Hindlimb muscle (tissue), 1 donor: ENCODE data around the gene IMPA2. TPM values are rescaled to one million over a fixed set of nuclear protein-coding genes. Genes with fewer than 3 reads are reported as not detected.

ENCODE experiments used
- DNase-seq: peaks from one replicate; pipeline ENCODE4 v3.0.0-alpha.2; 2013
- polyA plus RNA-seq: library from polyadenylated mRNA; unstranded; fragments of 120-200 nt; gene quantifications from one replicate; pipeline ENCODE4 v1.2.1, GENCODE V29; 2013; ENCODE audit not compliant: insufficient read length

The IMPA2 gene
- polyA plus RNA-seq, 1 donor: 25.3 TPM

DNA sequence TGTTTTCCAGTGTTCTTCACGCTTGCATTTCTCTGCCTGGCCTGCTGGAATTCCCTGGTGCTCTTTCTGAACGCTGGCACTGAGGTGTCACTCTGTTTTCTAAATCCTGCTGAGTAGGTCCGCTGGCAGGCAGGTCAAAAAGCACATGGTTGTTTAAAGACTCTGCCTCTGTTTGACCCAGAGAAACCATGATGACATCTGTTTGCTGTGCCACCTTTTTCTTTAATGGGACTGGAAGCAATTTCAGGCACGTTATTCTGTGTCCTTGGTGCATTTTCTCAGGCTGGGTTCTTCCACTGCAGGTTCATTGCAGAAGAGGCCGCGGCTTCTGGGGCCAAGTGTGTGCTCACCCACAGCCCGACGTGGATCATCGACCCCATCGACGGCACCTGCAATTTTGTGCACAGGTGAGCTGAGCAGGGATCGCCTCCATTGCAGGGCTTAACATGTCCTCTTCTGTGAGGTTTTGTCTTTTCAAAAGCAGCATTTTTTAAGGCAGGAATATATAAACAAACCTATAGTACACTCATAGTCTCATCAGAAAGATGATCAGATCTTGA lies 28.4 kb downstream of the IMPA2 start:
- no peak for DNase-seq

DNA sequence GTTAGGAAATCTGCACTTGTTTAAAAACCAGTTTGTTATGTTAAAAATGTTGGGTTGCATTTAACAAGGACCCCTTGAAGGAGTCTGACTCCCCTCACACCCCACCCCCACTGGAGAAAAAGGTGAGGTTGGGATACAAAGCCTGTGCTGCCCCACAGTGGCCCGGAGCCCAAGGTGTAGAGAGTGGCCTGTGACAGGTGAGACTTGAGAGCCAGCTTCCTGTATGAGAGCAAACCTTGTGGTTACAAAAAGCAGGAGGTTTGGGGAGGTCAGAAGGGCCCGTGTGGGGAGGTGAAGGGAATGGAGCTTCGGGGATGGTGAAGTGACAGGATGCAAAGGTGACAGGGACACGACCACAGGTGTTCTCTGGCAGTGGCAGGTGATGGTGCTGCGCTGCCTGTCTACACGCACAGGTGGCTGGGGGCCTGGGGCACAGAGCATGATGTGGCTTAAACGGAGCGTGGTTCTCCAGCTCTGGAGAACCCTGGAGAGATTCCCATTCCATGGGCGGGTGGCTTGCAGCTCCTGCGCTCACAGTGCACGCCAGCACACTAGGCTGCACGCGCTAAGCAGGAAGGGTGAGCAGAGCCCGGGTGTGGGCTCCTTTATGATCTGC lies 29.0 kb downstream of the IMPA2 start:
- DNase-seq: no peak

DNA sequence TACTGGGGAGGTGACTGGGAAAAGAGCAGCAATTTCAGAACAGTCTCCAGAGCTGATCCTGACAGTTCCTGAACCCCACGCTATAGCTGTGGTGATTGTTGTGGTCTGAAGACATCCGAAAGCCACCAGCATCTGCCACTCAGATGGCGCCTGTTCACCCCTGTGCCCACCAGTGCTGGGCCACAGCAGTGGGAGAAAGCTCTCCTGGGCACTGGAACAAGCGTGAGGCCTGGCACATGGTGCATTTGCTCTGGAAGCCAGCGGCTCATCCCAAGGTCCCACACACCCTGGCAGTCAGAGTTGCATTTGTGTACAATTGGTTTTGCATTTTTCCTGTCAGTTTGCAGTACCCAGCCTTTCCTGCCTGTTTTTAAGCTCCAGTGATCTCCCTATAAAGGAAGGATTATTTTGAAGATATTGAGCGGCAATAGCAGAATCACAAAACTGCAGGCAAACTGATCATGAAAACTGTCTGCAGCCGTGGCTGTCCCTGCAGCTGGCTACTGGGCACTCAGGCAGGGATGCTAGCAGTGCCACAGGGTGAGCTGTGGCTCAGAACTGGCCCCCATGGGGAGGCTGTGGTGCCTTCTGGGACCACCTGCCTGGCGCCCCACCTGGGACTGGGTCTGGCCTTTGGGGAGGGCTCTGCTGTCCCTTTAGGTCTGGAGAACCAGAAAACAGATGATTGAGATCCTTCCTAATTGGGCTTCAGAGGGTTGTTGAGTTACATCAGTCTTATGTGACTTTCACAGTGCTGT lies 30.1 kb downstream of the IMPA2 start:
- DNase-seq: no peak

DNA sequence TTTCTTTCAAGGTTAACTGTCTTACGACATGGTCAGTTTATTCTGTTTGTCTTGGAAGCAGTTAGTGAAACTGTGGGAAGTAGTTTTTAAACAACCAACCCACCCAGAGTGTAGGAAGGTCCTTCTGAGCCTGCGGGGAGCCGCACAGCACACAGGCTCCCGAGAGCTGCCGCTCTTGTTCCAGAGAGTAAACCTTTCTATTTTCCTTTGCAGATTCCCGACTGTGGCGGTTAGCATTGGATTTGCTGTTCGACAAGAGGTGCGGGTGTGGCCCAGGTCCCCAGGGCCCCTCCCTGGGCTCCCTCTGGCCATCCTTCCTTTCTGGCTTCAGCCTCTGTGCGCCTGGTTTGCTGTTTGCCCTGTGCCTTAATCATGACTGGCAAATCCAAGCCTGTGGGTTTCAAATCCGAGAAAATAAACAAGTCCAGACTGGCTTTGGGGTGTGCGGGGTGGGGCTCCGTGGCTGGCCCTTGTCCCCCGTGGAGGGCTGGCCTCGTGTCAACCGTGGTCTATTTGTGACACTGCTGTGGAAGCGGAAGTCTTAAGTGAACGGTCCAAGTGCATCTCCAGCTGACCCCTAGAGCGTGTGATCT lies 30.7 kb downstream of the IMPA2 start:
- no peak for DNase-seq

DNA sequence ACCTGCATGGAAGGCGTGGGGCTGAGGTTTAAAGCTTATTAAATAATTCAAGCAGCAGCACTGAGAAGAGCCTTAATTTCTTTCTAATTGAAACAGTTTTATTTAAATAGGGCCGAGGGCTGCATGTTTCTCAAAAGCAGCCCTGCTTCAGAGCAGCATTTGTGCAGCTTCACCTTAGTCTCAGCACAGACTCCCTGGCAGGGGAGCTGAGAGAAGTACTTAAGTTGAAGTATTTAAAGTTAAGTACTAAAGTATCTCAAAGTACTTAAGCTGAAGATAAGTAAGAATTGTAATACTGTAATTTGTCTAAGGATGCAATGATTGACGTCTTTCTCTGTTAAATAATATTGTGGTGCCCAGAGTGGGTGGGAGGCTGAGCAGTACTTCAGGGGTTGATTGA lies 31.4 kb downstream of the IMPA2 start:
- DNase-seq: no peak

DNA sequence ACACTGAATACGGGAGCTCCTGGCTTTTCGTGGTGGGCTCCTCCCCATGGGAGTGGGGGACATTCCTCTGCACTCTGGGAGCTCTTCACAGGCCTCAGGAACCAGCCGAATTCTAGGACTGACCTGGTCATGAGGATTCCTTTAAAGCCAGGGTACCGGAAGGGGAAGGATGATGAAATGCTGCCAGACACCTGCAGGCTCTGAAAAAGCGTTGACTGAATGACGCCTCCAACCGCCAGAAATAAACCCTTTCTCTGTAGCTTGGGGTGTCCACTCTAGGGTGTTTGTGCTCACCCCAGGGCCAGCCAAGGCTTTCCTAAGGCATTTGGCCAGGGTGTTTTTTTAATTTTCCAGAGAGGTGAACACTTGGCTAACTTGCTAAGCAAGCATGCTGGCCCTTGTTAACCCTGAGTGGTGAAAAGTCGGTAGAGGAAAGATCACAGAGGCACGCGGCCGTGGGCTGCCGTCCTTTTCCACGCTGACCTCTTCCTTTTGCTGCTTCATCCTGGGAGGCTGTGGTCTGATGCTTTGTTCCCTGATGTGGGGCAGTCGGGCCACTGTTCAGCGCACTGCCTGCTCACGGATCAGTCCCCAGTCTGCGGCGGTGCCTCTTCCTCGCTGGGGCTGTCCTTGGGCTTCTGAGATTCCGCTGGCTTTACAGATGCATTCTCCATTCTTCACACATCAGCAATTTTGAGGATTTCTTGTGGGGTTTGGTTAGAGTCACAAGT lies 32.0 kb downstream of the IMPA2 start:
- DNase-seq: no peak

DNA sequence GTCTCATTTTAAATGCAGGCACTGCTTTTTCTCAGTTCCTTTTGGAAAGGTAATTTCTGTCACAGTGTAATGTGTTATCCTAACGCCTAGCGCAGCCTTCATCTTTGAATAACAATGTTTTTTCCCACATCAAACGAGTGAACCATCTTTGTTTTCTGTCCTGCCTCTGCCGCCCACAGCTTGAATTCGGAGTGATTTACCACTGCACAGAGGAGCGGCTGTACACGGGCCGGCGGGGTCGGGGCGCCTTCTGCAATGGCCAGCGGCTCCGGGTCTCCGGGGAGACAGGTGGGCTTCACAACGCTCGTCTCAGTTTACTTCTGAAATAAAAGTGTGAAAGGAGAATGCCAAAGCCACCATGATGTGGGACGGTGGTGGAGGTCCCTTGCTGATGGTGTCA lies 32.8 kb downstream of the IMPA2 start:
- DNase-seq: no peak

DNA sequence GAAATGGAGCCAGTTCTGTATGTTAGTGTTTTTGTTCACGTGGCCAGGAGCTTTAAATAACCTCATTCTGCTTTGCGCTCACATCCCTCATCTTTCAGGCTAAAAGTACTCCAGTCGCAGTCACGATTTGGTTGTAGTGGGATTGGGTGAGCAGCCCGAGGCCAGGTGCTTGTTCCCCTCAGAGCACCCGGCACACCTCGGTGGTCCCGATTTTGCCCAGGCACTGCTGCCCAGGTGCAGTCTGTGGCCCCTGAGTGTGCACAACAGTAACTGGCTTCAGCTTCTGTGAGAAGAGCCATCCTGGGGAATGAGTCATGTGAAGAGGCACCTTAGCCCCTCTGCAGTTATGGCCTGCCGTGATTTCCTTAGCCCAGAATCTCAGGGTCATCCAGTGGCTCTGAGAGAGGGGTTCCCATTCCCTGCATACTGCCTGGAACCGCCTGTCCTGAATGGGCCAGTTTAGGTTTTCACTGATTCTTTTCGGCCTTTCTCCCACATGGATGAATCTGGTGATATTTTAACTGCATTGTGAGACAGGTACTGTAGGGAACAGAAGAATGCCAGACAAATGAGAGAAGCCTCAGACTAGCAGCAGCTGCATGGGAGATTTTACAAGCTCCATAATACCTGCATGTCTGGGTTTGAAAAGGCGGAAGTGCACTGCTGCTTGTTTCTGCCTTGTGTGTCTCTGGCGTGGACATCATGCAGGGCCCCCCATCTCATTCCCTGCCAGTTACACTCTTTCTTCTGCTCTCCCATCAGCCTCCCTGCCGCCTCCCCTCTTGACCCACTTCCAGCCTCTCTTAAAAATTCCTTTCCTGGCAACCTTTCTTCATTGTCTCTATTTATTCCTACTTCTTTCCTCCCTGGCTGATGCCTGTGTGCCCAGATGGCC lies 33.5 kb downstream of the IMPA2 start:
- no peak for DNase-seq

DNA sequence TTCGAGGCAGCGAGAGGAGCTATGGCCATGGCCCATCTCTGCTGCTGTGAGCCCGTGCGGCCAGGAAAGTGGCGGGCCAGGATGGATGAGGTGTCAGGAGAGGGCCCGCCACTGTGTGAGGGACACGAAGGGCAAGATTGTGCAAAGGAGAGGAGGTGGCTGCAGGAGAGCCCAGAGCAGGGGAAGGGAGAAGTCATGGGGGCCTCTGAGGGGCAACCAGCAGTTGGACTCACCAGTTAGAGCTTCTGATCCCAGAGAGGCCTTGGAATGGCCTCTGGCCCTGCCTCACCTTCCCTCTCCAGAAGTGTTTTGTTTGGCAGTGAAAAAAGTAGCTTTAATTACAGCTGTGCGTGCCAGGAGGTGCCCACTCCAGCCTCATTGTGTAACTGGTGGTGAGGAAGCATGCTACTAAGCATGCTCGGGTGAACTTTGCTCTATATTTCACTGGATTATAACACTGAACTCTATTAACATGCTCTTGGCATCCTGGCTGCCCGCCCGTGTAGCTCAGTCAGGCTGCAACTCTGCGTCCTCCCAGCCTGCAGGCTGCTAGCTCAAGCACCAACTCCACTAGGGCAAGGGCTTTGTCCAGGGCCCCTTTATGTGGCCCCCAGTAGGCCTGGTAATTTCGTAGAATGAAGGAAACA lies 34.2 kb downstream of the IMPA2 start:
- no peak for DNase-seq

DNA sequence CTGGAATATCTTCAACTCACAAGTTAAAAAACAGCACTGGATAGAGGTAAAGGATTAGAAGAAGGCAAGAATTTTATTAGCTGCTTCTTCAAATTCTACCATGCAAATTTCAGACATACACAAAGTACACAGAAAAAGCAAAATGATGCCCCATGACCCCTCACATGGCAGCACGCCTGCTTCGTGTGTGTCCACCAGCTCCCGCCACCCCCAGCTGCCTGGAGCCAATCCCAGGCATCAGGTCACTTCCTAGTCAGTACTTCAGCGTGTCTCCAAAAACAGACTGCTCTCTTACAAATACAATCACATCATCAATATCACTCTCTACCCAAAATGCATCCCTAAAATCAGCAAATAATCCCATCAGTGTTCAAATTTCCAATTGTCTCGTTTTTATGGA lies 35.8 kb downstream of the IMPA2 start:
- no peak for DNase-seq

DNA sequence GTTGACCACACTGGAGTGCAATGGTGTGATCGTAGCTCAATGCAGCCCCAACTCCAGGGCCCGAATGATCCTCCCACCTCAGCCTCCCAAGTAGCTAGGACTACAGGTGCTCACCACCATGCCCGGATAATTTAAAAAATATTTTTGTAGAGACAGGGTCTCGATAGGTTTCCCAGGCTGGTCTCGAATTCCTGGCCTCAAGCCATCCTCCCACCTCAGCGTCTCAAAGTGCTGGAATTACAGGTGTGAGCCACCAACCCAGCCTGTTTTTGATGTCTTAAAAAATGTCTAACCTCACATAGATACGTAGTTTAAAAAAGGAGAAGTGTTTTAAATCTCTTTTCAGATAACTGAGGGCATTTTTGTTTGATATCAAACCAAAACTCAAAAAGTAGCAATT lies 37.6 kb downstream of the IMPA2 start:
- DNase-seq: no peak

DNA sequence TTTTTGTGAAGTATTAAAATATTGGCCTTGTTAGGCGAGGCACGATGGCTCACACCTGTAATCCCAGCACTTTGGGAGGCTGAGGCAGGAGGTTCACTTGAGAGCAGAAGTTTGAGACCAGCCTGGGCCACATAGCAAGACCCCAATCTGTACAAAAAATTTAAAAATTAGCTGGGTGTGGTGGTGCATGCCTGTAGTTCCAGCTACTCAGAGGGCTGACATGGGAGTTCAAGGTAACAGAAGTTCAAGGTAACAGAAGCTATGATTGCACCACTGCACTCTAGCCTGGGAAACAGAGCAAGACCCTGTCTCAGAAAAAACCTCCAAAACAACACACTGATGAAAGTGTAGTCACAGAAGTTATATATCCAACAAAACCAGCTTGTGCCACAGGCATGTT lies 39.8 kb downstream of the IMPA2 start:
- DNase-seq: no peak

DNA sequence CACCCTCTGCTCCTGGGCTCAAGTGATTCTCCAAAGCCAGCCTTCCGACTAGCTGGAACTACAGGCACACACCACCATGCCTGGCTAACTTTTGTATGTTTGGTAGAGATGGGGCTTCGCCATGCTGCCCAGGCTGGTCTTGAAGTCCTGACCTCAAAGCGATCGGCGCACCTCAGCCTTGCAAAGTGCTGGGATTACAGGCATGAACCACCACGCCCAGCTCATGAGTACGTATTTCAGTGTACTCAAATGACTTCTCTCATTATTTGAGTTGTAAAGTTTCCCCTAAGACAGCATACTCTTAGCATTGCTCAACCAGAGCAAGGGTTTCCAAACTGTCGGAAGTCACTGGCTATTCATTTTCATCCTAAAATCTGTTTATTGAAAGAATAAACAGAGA lies 40.3 kb downstream of the IMPA2 start:
- no peak for DNase-seq

DNA sequence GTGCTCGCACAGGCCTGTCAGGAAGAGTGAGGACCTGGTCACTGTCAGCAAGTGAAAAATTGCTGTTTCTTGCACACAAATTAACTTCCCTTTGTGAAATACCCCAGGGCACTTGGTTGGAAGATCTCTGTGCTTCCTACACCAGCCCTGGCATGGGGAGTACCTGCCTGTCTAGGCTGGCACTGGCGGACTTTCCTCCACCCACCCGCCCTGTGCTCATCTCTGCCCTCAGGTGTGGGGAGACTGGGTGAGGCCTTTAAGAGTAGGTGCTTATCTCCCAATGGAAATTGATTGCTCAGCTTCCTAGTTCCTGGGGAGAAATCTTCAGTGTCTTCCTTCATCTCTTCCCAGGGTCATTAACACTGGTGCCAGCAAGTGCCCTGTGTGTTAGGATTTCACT lies 42.1 kb downstream of the IMPA2 start:
- DNase-seq: no peak

DNA sequence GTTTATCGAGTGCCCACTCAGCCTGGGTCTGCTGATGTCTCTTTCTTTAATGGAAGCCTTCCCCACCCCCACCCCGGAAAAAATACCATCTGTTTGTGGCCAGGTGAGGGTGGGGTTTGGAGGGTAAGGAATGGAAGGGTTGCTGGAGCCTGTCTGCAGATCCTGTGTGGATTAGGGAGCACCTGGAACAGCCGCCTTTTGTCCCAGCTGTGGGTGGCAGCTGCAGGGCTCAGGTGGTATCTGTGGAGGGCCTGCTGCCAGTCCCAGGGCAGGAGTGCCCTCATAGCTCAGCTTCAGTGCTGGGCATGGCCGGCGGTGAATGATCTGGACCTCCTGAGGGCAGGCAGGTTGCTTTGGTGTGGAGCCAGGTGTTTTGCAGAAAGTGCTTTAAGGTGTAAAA lies 45.3 kb downstream of the IMPA2 start:
- no peak for DNase-seq

DNA sequence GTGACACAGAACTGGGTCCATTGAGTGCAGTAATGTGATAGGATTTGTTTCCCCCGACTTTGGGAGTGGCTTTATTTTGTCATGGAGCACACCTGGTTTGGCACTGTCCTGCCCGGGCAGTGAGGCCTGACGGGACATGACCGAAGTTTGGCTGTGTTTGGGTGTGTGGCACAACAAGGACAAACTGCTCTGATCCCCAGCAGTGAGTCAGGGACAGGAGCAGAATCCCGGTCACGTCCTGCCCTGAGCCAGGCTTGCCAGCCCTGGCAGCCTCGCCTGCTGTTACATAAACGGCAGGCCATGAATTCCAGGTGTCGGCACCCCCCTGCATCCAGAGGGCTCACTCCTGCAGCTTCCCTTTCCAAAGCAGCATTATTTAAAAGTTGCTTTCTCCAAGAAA lies 45.7 kb downstream of the IMPA2 start:
- DNase-seq: no peak

DNA sequence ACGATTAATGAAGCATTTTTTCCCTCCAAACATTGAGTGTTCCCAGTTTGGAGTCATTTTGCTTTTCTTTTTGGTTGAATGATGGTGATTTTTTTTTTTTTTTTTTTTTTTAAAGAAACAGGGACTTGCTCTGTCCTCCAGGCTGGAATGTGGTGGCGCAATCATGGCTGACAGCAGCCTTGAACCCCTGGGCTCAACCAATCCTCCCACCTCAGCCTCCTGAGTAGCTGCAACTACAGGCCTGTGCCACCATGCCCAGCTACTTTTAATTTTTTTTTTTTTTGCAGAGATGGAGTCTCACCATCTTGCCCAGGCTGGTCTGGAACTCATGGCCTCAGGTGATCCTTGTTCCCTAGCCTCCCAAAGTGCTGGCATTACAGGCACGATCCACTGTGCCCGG lies 46.2 kb downstream of the IMPA2 start:
- DNase-seq: no peak

DNA sequence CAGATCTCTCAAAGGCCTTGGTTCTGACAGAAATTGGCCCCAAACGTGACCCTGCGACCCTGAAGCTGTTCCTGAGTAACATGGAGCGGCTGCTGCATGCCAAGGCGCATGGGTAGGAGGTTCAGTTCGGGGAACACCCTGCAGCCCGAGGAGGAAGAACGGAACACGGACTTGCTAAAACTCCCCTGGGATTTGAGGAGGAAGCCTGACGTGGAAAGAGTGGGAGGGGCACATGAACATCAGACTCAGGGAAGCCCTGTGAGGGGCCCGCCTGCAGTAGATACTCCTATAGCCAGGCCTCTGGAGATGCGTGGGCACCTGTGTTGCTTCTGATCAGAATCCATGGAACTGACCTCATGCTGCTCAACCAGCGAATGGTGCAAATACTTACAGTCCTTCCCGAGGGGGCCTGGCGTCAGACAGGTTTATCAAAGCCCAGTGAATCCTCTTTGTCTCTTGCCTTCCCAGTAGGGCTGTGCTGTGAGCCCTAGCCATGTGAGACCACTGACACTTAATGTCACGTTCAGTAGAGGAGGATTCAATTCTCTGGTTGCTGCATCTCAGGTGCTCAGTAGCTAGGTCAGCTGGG lies 46.8 kb downstream of the IMPA2 start:
- DNase-seq: no peak

DNA sequence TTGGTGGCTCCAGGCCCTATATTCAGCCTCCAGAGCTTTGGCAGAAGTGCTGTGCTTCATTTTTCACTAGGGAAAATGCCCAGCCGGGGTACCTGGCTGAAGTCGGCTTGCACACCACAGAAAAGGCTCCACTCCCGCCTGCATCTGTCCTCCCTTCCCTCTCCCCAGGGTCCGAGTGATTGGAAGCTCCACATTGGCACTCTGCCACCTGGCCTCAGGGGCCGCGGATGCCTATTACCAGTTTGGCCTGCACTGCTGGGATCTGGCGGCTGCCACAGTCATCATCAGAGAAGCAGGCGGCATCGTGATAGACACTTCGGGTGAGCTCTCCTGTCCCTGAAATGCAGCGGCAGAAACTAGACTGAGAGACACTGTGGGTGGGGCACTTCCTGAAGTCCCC lies 47.4 kb downstream of the IMPA2 start:
- DNase-seq: no peak

DNA sequence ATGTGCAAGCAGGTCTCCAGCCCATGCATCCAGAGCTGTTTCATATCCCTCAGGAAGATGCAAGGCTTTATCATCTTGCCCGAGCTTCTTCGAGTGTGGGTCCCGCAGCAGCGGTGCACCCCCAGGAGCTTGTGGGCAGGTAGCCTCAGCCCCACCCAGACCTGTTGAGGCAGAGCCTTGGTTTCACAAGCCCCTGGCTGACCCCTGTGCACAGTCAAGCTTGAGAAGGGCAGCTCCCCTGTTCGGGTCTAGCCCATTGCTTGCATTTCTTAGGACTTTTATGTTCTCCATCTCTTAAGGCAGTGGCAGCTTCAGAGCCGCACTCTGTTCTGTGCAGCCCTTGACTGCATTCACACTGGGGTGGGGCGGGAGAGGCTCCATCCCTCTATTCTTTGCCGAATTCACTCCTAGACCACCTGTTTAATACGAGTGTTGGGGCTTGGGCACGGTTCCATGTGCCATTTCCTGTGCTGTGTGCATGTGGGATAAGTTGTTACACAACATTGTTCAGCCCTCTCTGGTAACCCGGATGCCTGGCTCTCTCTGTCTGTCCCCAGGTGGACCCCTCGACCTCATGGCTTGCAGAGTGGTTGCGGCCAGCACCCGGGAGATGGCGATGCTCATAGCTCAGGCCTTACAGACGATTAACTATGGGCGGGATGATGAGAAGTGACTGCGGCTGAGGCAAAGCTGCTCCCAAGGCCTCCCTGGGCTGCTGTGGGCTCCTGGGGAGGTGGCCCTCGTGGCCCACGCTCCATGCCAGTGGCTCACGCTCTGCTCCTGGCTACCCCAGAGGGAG lies 48.7 kb downstream of the IMPA2 start:
- no peak for DNase-seq
